Measurements from ENCODE around the gene TJP1. TPM values are rescaled to one million over a fixed set of nuclear protein-coding genes. Genes with fewer than 3 reads are reported as not detected.

TJP1 gene
- total RNA-seq, 1 donor from 2014 or later: 172 TPM

GRCh38 chr15:29795610-29796009 is 26.7 kb downstream of the TJP1 start:
- DNase-seq (ENCODE audit: low spot score, unreplicated experiment): no peak
- H3K4me3 Mint-ChIP-seq (ENCODE audit: low read depth): no peak overlapping the region
- H3K27ac Mint-ChIP-seq: no peak overlapping the region
- H3K36me3 Mint-ChIP-seq (ENCODE audit: insufficient read depth): peaks cover 69% of the 10 kb centered on the region
- no peak for TF ChIP-seq CTCF (IDR thresholded peaks at IDR 0.05; ENCODE audit: unreplicated experiment)
- peaks cover 7% of the 10 kb centered on the region for H3K4me1 Mint-ChIP-seq (ENCODE audit: low read depth)
- no peaks in the 10 kb centered on the region for H3K27me3 Mint-ChIP-seq
- peaks cover 23% of the 10 kb centered on the region for H3K9me3 Mint-ChIP-seq (ENCODE audit: low read depth)

- H3K36me3 Mint-ChIP-seq (ENCODE audit: insufficient read depth): peaks cover 51% of the 10 kb centered on the region
- H3K9me3 Mint-ChIP-seq (ENCODE audit: low read depth): peaks cover 23% of the 10 kb centered on the region
- no peaks in the 10 kb centered on the region for H3K4me1 Mint-ChIP-seq (ENCODE audit: low read depth)
- no peak for DNase-seq (ENCODE audit: low spot score, unreplicated experiment)
- no peak for TF ChIP-seq CTCF (IDR thresholded peaks at IDR 0.05; ENCODE audit: unreplicated experiment)
- no peak overlapping the region for H3K27ac Mint-ChIP-seq
- no peaks in the 10 kb centered on the region for H3K27me3 Mint-ChIP-seq
- H3K4me3 Mint-ChIP-seq (ENCODE audit: low read depth): no peak overlapping the region
Observed at GRCh38 chr15:29792426-29793159, 29.7 kb downstream of the TJP1 start.

- Mint-ChIP-seq H3K4me3 (ENCODE audit: low read depth) (no peak overlapping the region), H3K27me3 (no peaks in the 10 kb centered on the region), H3K36me3 (ENCODE audit: insufficient read depth) (peaks cover 39% of the 10 kb centered on the region), H3K9me3 (ENCODE audit: low read depth) (peaks cover 14% of the 10 kb centered on the region), H3K4me1 (ENCODE audit: low read depth) (no peaks in the 10 kb centered on the region), H3K27ac (no peak overlapping the region)
- TF ChIP-seq CTCF (IDR thresholded peaks at IDR 0.05; ENCODE audit: unreplicated experiment): no peak
- DNase-seq (ENCODE audit: low spot score, unreplicated experiment): no peak
Observed at GRCh38 chr15:29790607-29791006, 31.7 kb downstream of the TJP1 start.

- TF ChIP-seq CTCF (IDR thresholded peaks at IDR 0.05; ENCODE audit: unreplicated experiment): no peak
- DNase-seq (ENCODE audit: low spot score, unreplicated experiment): no peak
- Mint-ChIP-seq H3K27me3 (no peaks in the 10 kb centered on the region), H3K27ac (no peak overlapping the region), H3K4me1 (ENCODE audit: low read depth) (no peaks in the 10 kb centered on the region), H3K9me3 (ENCODE audit: low read depth) (peaks cover 12% of the 10 kb centered on the region), H3K4me3 (ENCODE audit: low read depth) (no peak overlapping the region), H3K36me3 (ENCODE audit: insufficient read depth) (peaks cover 37% of the 10 kb centered on the region)
Observed at GRCh38 chr15:29789871-29790270, 32.4 kb downstream of the TJP1 start.

GRCh38 chr15:29788433-29789034 is 33.7 kb downstream of the TJP1 start:
- H3K27ac Mint-ChIP-seq: no peak overlapping the region
- no peaks in the 10 kb centered on the region for H3K27me3 Mint-ChIP-seq
- no peak overlapping the region for H3K4me3 Mint-ChIP-seq (ENCODE audit: low read depth)
- no peaks in the 10 kb centered on the region for H3K4me1 Mint-ChIP-seq (ENCODE audit: low read depth)
- H3K36me3 Mint-ChIP-seq (ENCODE audit: insufficient read depth): peaks cover 29% of the 10 kb centered on the region
- H3K9me3 Mint-ChIP-seq (ENCODE audit: low read depth): peaks cover 6% of the 10 kb centered on the region
- no peak for DNase-seq (ENCODE audit: low spot score, unreplicated experiment)
- no peak for TF ChIP-seq CTCF (IDR thresholded peaks at IDR 0.05; ENCODE audit: unreplicated experiment)
